Measurements from ENCODE around the gene ATAD2B.
"Not testable (repeated sequence)": the region's sequence is repeated elsewhere in the genome, so short reads cannot be mapped to it uniquely, and the experiment has no call there.

ATAD2B gene

DNA sequence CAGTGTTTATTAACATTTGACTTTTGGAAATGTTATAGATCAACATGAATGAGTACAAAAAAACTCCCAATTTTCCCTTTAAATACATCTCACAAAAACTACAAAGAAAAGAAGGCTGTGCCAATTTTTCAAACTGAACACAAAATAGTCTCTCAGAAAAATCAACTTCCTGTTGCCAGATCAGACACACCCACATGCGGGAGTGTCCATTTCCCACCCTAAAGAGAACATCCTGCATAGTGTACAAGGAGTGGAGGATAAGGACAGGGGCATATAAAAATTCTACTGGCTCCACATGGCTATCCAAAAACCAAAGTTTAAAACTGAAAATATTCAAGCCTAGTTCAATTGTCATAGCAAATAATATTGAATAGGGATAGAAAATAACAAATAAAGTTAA is 165.3 kb downstream of the ATAD2B start:
- no peak for ATAC-seq
- Mint-ChIP-seq H3K9me3 (no peaks in the 10 kb centered on the region), H3K27ac (peak overlapping the region; percentile 48), H3K4me3 (no peak overlapping the region), H3K4me1 (peaks cover 5% of the 10 kb centered on the region), H3K36me3 (peaks cover 44% of the 10 kb centered on the region)
- DNase-seq (ENCODE audit: low spot score in 2 of 2), result no peak

DNA sequence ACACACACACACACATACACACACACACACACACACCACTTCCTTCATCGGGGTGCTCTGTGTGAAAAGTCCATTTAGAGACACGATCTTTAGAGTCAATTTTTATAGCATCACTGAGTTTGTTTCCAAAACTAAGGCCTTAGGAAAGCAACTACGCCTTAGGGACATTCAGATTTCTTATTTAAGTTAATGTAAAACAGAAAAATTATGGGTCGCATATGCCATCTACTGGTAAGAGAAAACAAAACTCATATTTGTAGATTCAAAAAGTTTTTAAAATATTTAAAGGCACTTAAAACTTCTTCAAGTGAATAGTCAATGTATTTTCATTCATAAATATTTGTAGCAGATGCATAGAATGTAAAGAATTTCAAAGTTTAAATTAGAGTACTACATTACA is 166.2 kb downstream of the ATAD2B start:
- ATAC-seq (no peak), DNase-seq (ENCODE audit: low spot score in 2 of 2) (no peak)
- Mint-ChIP-seq H3K27ac (no peak overlapping the region), H3K4me3 (no peak overlapping the region), H3K9me3 (no peaks in the 10 kb centered on the region), H3K36me3 (peaks cover 44% of the 10 kb centered on the region), H3K4me1 (peaks cover 5% of the 10 kb centered on the region)

DNA sequence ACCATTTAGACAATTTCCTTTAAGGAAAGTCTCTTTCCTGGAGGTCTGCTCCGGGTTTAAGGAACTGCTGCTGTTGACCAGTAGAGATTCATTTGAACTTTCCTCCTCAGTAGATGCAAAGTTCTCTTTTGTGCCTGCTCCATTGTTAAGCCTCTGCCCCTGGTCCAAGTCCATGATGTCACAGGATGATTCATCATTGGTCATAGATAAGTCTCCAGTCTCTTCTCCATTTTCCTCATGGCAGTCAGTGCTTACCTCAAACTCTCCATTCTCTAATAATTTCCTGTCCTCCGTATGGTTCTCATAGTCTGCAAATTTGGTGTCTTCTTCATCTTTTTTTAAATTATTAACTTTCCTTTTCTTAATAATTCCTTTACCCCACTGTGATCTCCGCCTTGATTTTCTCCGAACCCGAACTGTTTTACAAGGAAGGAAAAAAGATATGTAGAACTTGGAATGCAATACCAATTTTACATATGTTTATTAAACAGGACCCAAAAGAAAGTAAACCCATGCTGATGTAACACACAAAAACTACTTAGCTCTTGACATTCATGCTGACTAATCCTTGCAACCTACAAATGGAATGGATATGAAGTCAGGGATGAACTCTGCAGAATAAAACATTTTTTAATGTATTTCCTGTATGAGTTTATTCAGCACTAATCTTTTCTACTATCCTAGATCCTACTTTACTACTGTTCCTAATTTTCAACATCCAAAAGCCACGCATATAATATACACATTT is 169.1 kb downstream of the ATAD2B start:
- peaks cover 5% of the 10 kb centered on the region for H3K4me1 Mint-ChIP-seq
- H3K9me3 Mint-ChIP-seq, result no peaks in the 10 kb centered on the region
- no peak overlapping the region for H3K4me3 Mint-ChIP-seq
- no peak overlapping the region for H3K27ac Mint-ChIP-seq
- DNase-seq (ENCODE audit: low spot score in 2 of 2) (no peak), ATAC-seq (no peak)
- peaks cover 62% of the 10 kb centered on the region for H3K36me3 Mint-ChIP-seq

DNA sequence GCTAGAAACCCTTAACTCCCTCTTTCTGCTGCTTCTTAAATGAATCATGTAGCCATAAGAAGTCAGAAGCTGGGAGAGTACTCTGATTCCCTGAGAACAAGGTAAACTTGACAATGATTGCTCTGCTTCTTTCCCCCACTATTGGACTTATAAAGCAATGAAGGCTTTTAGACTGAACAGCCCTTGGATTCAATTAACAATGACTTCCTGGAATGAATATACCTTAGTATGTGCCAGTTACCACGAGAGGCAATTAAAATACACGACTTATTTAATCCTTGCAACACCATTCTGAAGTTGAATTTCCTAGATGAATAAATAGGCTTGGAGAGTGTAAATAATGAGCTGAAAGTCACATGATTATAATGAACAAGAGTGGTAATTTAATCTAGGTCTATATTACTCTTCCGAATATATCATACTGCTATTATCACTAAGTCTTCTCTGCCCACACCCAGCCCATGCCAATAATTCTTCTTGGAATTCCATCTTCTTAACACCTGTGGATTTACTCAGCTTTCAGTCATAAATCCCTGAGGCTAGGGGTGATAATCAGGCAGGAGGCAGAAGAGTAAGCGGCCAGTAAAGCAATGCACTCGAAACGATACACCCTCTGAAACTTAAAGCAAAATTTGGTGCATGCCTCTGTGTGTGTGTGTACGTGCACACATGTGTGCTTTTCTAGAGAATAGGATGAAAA is 170.2 kb downstream of the ATAD2B start:
- Mint-ChIP-seq H3K36me3 (peaks cover 62% of the 10 kb centered on the region), H3K4me1 (peaks cover 5% of the 10 kb centered on the region), H3K9me3 (no peaks in the 10 kb centered on the region), H3K4me3 (no peak overlapping the region), H3K27ac (no peak overlapping the region)
- DNase-seq (ENCODE audit: low spot score in 2 of 2), result no peak
- no peak for ATAC-seq

DNA sequence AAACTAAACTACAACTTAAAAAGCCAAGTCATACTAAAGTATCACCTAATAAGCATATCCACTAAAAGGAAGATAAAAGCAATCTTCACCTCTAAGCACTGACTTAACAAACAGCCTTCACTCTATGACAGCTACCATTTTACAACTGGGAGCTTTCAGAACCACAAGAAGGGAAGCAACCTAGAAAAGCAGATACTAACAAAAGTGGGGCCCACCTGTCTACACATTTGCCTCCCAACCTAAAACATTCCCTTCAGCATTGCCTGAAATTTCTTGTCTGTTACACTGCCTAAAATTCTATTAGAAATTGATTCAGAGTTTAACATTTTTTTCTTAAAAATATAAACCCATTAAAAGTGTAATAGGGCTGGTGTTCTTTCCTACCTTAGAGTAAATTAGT is 172.0 kb downstream of the ATAD2B start:
- Mint-ChIP-seq H3K4me3 (no peak overlapping the region), H3K27ac (no peak overlapping the region), H3K9me3 (no peaks in the 10 kb centered on the region), H3K4me1 (peaks cover 5% of the 10 kb centered on the region), H3K36me3 (peaks cover 55% of the 10 kb centered on the region)
- ATAC-seq, result no peak
- DNase-seq (ENCODE audit: low spot score in 2 of 2), result no peak

DNA sequence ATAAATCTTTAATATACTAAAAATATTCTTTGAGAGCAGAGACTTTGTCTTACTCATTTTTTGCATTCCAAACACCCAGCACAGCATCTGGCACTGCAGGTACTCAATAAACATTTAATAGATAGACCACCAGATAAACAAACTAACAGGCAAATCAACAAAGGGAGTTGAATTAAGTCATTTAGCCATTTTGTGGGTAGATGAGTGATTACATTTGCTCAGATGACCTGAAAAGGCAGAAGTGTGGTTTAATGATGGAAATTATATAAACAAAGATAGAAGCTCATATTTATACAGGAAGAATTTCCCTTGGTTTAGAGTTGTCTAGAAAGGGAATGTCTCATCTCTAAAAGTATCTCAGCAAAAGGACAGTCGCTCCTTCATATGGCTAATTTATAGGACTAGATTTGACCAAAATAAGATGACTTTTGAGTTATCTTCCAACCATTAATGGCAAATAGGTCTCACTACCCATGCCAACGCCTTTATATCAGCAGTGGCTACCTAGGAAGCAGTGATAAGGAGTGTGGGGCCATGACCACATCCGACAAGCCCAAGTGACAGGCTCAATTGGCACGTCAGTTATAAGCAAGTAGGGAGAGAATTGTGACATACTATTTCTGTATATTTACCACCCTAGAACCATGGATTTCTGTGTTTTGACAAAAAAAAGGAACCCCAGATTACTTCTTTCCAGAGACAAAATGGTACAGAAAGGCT is 173.5 kb downstream of the ATAD2B start:
- Mint-ChIP-seq H3K27ac (no peak overlapping the region), H3K36me3 (peaks cover 61% of the 10 kb centered on the region), H3K4me1 (peaks cover 5% of the 10 kb centered on the region), H3K9me3 (no peaks in the 10 kb centered on the region), H3K4me3 (no peak overlapping the region)
- DNase-seq (ENCODE audit: low spot score in 2 of 2) (no peak), ATAC-seq (no peak)

DNA sequence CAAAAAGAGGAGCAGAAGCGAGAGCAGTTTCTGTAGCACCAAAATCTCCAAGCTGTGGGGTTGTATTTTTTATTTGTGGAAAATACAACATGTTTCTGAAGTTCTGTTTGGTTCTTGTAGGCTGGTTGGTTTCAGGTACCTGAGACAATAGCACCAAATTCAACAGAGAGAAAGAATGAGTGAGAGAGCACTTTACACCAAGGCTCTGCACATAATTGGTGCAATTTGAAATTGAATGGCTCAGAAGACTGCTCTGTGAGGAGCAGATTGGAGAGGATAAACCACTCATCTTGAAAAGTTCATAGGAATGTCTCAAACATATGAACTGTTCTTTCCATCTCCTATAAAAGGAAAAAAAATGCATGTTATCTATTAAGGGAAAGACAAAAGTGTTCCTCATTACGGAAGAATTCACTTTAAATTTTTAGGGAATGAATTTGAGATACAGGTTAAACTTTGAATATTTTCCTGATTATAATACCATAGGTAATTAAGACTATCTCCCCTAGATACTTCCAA is 175.1 kb downstream of the ATAD2B start:
- Mint-ChIP-seq H3K36me3 (peaks cover 50% of the 10 kb centered on the region), H3K4me1 (no peaks in the 10 kb centered on the region), H3K27ac (no peak overlapping the region), H3K9me3 (no peaks in the 10 kb centered on the region), H3K4me3 (no peak overlapping the region)
- ATAC-seq, result no peak
- DNase-seq (ENCODE audit: low spot score in 2 of 2), result no peak

DNA sequence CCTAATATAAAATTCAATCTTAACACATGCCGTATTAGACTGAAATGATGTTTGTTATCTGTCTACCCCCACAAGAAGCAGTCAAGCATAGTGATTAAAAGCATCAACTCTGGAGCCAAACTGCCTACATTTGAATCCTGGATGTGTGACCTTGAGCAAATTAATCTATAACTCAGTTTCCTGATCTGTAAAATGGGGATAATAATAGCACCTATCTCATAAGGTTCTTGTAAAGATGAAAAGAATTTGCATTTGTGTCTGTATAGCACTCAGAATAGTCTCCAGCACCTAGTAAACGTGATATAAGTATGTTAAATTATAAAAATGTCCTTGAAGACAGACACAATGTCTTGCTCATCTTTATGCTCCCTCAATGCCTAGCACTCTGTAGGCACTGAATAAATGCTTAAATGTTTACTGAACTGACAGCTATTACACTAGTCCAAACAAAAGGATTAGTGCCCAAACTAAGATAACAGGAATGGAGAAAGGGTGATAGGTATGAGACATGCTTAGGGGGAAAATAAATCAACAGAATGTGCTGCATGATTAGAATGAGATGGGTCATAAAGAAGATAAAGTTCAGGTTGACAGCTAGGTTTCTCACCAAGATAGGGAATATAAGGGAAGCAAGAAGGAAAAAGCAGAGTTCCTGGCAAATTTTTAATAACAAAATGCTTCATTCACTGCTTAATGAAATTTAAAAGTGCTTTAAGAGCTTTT is 180.6 kb downstream of the ATAD2B start:
- Mint-ChIP-seq H3K9me3 (no peaks in the 10 kb centered on the region), H3K4me3 (no peak overlapping the region), H3K27ac (no peak overlapping the region), H3K4me1 (no peaks in the 10 kb centered on the region), H3K36me3 (peaks cover 27% of the 10 kb centered on the region)
- ATAC-seq (no peak), DNase-seq (ENCODE audit: low spot score in 2 of 2) (no peak)

DNA sequence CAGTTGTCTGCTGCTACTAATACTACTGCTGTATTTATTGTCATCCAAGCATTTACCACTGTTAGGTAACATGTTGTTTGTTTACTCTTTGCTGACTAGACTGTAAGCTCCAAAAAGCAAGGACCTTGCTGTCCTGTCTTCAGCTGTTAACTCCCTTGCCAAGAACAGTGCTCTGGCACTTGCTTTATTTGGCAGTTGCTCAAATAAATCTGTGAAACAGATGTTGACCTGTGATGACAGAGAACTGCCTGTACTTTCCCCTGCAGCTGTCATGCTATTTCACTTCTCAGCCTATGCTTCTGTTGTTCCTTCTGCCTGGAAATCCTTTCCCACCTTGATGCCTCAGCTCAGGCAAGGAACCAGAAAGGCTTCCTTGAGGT is 181.2 kb downstream of the ATAD2B start:
- H3K9me3 Mint-ChIP-seq, result no peaks in the 10 kb centered on the region

DNA sequence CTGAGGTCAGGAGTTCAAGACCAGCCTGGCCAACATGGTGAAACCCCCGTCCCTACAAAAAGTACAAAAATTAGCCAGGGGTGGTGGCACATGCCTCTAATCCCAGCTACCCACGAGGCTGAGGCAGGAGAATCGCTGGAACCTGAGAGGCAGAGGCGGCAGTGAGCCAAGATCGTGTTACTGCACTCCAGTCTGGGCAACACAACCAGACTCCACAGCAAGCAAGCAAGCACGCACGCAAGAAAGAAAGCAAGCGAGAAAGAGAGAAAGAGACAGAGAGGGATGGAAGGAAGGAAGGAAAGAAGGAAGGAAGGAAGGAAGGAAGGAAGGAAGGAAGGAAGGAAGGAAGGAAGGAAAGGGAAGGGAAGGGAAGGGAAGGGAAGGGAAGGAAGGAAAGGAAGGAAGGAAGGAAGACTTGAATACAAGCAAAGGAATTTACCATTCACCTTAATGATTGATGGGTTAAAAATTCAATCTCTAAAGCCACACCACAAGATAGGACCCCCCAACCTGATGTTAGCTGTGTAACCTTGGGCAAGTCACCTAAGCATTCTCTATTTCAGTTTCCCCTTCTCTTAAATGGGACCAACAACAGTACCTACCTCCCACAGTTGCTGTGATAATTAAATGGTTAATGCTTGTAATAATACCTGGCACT is 181.7 kb downstream of the ATAD2B start:
- no peaks in the 10 kb centered on the region for H3K4me1 Mint-ChIP-seq
- H3K9me3 Mint-ChIP-seq, result no peaks in the 10 kb centered on the region
- DNase-seq (ENCODE audit: low spot score in 2 of 2), result no peak
- peaks cover 20% of the 10 kb centered on the region for H3K36me3 Mint-ChIP-seq
- H3K4me3 Mint-ChIP-seq, result no peak overlapping the region
- peak overlapping the region; percentile 4 for H3K27ac Mint-ChIP-seq
- ATAC-seq, result no peak

More for the DNA sequence above, 181.2 kb downstream of the ATAD2B start:
- Mint-ChIP-seq H3K27ac (peak overlapping the region; percentile 4), H3K4me1 (no peaks in the 10 kb centered on the region), H3K4me3 (no peak overlapping the region), H3K36me3 (peaks cover 21% of the 10 kb centered on the region)
- ATAC-seq (no peak), DNase-seq (ENCODE audit: low spot score in 2 of 2) (no peak)

DNA sequence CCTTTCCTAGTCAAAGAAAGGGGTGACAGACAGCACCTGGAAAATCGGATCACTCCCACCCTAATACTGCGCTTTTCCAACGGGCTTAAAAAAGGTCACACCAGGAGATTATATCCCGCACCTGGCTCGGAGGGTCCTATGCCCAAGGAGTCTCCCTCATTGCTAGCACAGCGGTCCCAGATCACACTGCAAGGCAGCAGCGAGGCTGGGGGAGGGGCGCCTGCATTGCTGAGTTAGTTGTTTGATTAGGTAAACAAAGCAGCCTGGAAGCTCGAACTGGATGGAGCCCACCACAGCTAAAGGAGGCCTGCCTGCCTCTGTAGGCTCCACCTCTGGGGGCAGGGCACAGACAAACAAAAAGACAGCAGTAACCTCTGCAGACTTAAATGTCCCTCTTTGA is 190.1 kb downstream of the ATAD2B start:
- not testable (repeated sequence) for H3K4me1 Mint-ChIP-seq; H3K27ac Mint-ChIP-seq; DNase-seq (ENCODE audit: low spot score in 2 of 2); H3K4me3 Mint-ChIP-seq; H3K36me3 Mint-ChIP-seq; H3K9me3 Mint-ChIP-seq; ATAC-seq

DNA sequence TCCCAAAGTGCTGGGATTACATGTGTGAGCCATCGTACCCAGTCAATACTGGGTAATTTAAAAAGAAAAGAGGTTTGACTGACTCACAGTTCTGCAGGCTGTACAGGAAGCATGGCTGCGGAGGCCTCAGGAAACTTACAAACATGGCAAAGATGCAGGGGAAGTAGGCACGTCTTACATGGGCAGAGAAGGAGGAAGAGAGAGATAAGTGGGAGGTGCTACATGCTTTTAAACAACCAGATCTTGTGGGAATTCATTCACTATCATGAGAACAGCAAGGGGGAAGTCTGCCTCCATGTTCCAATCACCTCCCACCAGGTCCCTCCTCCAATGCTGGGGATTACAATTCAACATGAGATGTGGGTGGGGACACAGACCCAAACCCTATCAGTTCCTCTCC is 192.5 kb downstream of the ATAD2B start:
- Mint-ChIP-seq H3K9me3 (no peaks in the 10 kb centered on the region), H3K36me3 (peaks cover 14% of the 10 kb centered on the region), H3K4me1 (peaks cover 5% of the 10 kb centered on the region), H3K4me3 (no peak overlapping the region), H3K27ac (peak overlapping the region; percentile 75)
- ATAC-seq (no peak), DNase-seq (ENCODE audit: low spot score in 2 of 2) (no peak)

DNA sequence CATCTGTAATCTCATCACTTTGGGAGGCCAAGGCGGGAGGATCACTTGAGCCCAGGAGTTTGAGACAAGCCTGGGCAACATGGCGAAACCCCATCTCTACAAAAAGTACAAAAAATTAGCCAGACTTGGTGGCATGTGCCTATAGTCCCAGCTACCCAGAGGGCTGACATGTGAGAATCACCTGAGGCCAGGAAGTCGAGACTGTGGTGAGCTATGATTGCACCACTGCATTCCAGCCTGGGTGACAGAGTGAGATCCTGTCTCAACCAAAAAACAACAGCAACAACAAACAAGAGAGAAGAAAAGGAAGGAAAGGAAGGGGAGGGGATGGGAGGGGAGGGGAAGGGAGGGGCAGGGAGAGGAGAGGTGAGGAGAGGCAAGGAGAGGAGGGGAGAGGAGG is 203.9 kb downstream of the ATAD2B start:
- not testable (repeated sequence) for ATAC-seq; H3K4me3 Mint-ChIP-seq; DNase-seq (ENCODE audit: low spot score in 2 of 2); H3K4me1 Mint-ChIP-seq; H3K27ac Mint-ChIP-seq
- Mint-ChIP-seq H3K9me3 (peaks cover 18% of the 10 kb centered on the region), H3K36me3 (peaks cover 21% of the 10 kb centered on the region)

DNA sequence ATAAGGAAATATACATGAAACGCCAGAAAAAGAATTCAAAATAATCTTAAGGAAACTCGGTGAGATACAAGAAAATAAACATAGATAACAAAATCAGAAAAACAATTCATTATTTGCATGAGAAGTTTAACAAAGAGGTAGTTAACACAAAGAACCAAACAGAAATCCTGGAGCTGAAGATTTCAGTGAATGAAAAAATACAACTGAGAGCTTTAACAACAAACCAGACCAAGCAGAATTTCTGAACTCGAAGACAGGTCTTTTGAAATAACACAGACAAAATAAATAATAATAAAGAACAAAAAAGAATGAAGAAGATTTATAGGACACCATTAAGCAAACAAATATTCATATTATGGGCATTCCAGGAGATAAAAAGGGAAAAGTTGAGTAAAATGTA is 204.7 kb downstream of the ATAD2B start:
- Mint-ChIP-seq H3K27ac (no peak overlapping the region), H3K9me3 (peaks cover 18% of the 10 kb centered on the region), H3K36me3 (peaks cover 21% of the 10 kb centered on the region), H3K4me1 (peaks cover 6% of the 10 kb centered on the region), H3K4me3 (no peak overlapping the region)
- ATAC-seq, result no peak
- DNase-seq (ENCODE audit: low spot score in 2 of 2), result no peak

DNA sequence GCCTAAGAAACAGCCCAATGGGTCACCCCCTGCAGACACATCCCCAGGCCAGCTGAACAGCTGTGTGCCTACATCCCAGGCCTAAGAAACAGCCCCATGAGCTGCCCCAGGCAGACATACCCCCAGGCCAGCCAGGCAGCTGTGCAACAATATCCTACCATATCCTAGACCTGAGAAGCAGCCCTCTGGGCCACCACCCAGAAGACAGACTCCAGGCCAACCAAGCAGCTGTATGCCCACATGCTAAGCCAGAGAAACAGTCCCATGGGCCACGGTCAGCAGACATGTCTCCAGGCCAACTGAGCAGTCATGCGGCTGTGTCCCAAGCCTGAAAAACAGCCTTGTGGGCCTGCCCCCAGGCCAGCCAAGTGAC is 205.5 kb downstream of the ATAD2B start:
- H3K4me1 Mint-ChIP-seq, result peaks cover 6% of the 10 kb centered on the region
- DNase-seq (ENCODE audit: low spot score in 2 of 2) (no peak), ATAC-seq (no peak)
- no peak overlapping the region for H3K27ac Mint-ChIP-seq
- H3K4me3 Mint-ChIP-seq, result no peak overlapping the region
- H3K36me3 Mint-ChIP-seq, result peaks cover 18% of the 10 kb centered on the region
- peaks cover 18% of the 10 kb centered on the region for H3K9me3 Mint-ChIP-seq

All from stimulated activated effector memory CD8-positive, alpha-beta T cell treated with anti-CD3 and anti-CD28 coated beads, Interleukin-12 subunit alpha, Interleukin-12 subunit beta, amount 100 ng/mL, for 72 hours (primary cell).